GM10266 (cell line): ENCODE results near the gene MSGN1.

Source experiments
- DNase-seq: peaks from one replicate; pipeline ENCODE4 v3.0.0; 2012; ENCODE audit errors: extremely low spot score
- TF ChIP-seq, protein P1 (sequence below): IDR thresholded peaks from 2 replicates; pipeline ENCODE4 v1.5.1; 2012; ENCODE audit warnings: mild to moderate bottlenecking, low read depth; ENCODE audit not compliant: control insufficient read depth, insufficient read depth; ENCODE audit errors: missing control alignments

MSGN1 gene

DNA sequence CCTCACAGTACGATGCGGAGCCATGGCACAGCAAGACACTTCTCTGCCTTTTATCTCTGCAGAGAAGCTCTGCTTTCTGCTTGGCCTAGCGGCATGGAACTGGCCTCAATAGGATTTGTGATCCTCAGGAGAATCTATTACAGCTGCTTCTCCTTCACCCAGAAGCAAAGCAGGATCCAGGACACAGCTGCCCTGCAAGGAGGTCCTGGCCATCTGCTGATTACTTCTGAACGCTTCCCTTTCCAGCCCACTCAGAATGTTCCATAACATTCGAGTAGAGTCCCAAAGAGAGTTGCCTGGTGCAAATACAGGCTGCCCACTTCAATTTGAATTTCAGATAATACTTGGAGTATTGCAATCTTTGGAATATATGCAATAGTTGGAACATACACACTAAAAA is 33.0 kb downstream of the MSGN1 start:
- DNase-seq = no peak
- TF ChIP-seq, protein P1, sequence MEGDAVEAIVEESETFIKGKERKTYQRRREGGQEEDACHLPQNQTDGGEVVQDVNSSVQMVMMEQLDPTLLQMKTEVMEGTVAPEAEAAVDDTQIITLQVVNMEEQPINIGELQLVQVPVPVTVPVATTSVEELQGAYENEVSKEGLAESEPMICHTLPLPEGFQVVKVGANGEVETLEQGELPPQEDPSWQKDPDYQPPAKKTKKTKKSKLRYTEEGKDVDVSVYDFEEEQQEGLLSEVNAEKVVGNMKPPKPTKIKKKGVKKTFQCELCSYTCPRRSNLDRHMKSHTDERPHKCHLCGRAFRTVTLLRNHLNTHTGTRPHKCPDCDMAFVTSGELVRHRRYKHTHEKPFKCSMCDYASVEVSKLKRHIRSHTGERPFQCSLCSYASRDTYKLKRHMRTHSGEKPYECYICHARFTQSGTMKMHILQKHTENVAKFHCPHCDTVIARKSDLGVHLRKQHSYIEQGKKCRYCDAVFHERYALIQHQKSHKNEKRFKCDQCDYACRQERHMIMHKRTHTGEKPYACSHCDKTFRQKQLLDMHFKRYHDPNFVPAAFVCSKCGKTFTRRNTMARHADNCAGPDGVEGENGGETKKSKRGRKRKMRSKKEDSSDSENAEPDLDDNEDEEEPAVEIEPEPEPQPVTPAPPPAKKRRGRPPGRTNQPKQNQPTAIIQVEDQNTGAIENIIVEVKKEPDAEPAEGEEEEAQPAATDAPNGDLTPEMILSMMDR = no peak

GRCh38 chr2:17850151-17850550 is 33.9 kb downstream of the MSGN1 start:
- DNase-seq = no peak
- TF ChIP-seq, protein P1 = no peak

- TF ChIP-seq, protein P1 = peak; percentile 80
- DNase-seq = peak; percentile 64
These were observed 35.7 kb downstream of the MSGN1 start for GRCh38 chr2:17851731-17852585.

DNA sequence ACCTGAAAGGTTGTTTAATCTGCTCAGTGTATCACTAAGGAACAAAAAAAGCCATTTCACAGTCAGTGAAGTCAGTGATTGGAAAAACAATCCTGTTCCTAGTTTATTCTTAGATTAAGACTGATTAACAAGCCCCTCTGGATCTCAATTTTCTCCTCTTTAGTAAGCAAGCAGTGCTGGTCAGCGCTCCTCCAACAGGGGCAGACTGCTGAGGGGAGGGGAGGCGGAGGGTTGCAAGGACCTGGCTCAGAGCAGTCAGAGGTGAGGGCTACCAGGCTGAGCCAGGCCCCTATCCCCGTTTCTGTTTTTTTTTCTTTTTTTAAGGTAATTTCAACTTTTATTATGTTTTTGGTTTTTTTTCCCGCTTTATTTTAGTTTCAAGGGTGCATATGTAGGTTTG is 37.5 kb downstream of the MSGN1 start:
- TF ChIP-seq, protein P1 = no peak

DNA sequence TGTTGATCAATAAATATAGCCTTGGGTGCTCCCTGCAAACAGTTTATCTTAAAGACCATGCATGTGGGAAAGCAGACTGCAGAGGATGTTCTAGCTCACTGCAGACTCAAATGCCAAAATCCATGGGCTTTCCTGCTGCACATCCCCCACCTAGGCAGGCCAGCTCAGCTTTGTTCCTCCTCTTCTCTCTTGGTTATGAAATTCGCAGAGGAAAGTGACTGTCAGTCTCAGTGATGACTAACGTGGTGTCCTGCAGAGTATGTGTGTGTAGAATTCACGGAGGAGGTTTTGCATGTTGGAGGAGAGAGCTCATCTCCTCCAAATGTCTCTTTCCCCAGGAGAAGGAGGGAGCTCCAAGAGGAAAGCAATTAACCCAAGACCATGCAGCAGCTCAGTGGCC is 40.8 kb downstream of the MSGN1 start:
- DNase-seq = no peak
- TF ChIP-seq, protein P1 = no peak

More for the DNA sequence above, 37.5 kb downstream of the MSGN1 start:
- DNase-seq = no peak

- DNase-seq = no peak
- TF ChIP-seq, protein P1 = no peak
These were observed 41.8 kb downstream of the MSGN1 start for GRCh38 chr2:17858064-17858463.

DNA sequence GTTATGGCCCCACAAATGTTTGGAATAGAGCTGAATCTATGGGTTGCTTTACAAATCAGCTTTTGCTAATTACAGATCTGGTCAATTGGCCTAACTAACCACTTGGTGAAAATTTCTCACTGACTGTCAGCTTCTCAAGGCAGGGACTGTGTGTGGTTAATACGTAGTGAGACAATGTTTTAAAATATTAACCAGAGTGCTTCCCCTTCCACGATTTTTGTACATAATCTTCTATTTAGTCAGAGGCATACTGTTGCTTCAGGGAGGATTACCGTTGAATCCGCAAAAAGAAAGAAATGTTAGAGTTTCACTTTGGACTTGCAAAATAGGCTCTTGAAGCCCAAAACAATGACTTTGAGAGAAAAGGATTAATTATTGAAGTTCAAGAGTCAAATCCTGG is 47.3 kb downstream of the MSGN1 start:
- no peak for DNase-seq
- TF ChIP-seq, protein P1 = no peak
